Peyer's patch (tissue), 4 donors: ENCODE measurements around the gene ATAD3C.

ENCODE experiments used
- POLR2A ChIP-seq, 2 donors: fragments of 450-650 bp; IDR thresholded peaks; one replicate each; pipeline ENCODE4 v1.5.1; 2017; ENCODE audit warnings: antibody characterized with exemption in 2 of 2, mild to moderate bottlenecking in 2 of 2, moderate library complexity in 2 of 2
- TF ChIP-seq, protein P1 (sequence below), 6 experiments: fragments of 450-650 bp in 4 of 6; fragments of 200-600 bp in 2 of 6; sonication (generic) in 1 of 6; IDR thresholded peaks; one replicate each; pipeline ENCODE4 v1.5.1; 2017 to 2019; ENCODE audit warnings: antibody characterized with exemption in 6 of 6, mild to moderate bottlenecking in 3 of 6, moderate library complexity in 1 of 6

DNA sequence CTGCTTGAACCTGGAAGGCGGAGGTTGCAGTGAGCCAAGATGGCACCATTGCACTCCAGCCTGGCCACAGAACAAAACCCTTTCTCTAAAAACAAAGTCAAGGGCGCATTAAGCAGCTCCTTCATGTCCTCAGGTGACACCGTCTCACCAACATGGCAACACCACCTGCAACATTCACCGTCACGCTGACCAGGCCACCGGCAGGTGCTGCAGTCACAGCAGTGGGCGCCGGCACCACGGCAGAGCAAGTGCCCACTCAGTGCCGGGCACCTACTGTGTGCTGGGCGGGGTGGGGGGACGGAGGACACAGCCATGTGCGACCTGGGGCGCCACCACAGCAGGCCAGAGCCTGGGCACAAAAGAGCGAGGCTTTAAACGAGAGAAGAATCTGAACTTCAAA is 34.2 kb downstream of the ATAD3C start:
- no peak for TF ChIP-seq POLR2A (IDR thresholded peaks at IDR 0.05)
- TF ChIP-seq, protein P1, sequence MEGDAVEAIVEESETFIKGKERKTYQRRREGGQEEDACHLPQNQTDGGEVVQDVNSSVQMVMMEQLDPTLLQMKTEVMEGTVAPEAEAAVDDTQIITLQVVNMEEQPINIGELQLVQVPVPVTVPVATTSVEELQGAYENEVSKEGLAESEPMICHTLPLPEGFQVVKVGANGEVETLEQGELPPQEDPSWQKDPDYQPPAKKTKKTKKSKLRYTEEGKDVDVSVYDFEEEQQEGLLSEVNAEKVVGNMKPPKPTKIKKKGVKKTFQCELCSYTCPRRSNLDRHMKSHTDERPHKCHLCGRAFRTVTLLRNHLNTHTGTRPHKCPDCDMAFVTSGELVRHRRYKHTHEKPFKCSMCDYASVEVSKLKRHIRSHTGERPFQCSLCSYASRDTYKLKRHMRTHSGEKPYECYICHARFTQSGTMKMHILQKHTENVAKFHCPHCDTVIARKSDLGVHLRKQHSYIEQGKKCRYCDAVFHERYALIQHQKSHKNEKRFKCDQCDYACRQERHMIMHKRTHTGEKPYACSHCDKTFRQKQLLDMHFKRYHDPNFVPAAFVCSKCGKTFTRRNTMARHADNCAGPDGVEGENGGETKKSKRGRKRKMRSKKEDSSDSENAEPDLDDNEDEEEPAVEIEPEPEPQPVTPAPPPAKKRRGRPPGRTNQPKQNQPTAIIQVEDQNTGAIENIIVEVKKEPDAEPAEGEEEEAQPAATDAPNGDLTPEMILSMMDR (IDR thresholded peaks at IDR 0.05): no peak
